ENCODE data around the gene ZMYND15. TPM values are rescaled to one million over a fixed set of nuclear protein-coding genes. Genes with fewer than 3 reads are reported as not detected.

ZMYND15 gene
- polyA plus RNA-seq, 1 donor (not counting 4 experiments of a cell fraction or from before 2014, with no cell fraction given), result 0.25 TPM

DNA sequence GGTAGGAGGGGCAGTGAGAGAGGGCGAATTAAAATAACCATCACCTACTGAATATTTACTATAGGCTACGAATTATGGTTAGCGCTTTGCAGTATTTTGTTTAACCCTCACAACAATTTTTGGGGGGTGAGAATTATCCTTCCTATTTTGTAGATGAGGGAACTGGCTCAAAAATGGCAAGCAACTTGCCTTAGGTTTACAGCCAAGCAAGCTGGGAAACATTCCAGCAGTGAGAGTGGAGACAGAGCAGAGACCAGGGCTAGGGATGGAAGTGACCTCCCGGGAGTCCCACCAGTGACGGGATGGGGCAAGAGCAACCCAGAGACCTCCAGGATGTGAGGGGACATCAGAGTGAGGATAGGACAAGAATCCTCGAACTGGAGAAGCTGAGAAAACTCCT is 46.9 kb downstream of the ZMYND15 start:
- H3K36me3 ChIP-seq (ENCODE audit: control insufficient read depth in 2 of 2, extremely low read depth in 1 of 2, insufficient read depth in 2 of 2, low read length in 2 of 2), result no peaks in the 10 kb centered on the region
- no peak for DNase-seq (ENCODE audit: low read depth, low spot score)
- peak overlapping the region; percentile 68 for H3K4me2 ChIP-seq (ENCODE audit: control insufficient read depth, extremely low read depth, insufficient read depth, low read depth, low read length)
- no peaks in the 10 kb centered on the region for H3K9me1 ChIP-seq (ENCODE audit: control insufficient read depth, extremely low read depth, insufficient read depth, low read length)
- FAIRE-seq, result no peak
- H3K9ac ChIP-seq (ENCODE audit: control insufficient read depth, extremely low read depth, insufficient read depth, low read length), result no peak overlapping the region
- H3K9me3 ChIP-seq (ENCODE audit: control insufficient read depth, low read depth, low read length), result no peaks in the 10 kb centered on the region
- H3K27ac ChIP-seq (ENCODE audit: control insufficient read depth, insufficient read depth, low read length), result no peak overlapping the region
- H3K27me3 ChIP-seq (ENCODE audit: control insufficient read depth, extremely low read depth, insufficient read depth, low read length), result peaks cover 21% of the 10 kb centered on the region
- peaks cover 6% of the 10 kb centered on the region for H3K79me2 ChIP-seq (ENCODE audit: control insufficient read depth, insufficient read depth, low read length)
- TF ChIP-seq EZH2 (IDR thresholded peaks at IDR 0.05; ENCODE audit: low read length), result no peak
- TF ChIP-seq CTCF (optimal IDR thresholded peaks at IDR 0.05 in 1 of 3, IDR thresholded peaks at IDR 0.05 in 1 of 3, conservative IDR thresholded peaks at IDR 0.05 in 1 of 3; ENCODE audit: extremely low read depth in 1 of 3, insufficient read depth in 2 of 3, low read length in 3 of 3), result no peak
- dilution Hi-C loops (cut with MboI; ENCODE audit: extremely low pct_ligation_motif_present, low sequenced_read_pairs), result no loop called here
- H2AFZ ChIP-seq (ENCODE audit: control insufficient read depth, low read length), result no peak overlapping the region
- H3K4me1 ChIP-seq (ENCODE audit: control insufficient read depth, extremely low read depth, insufficient read depth, low read length), result peaks cover 25% of the 10 kb centered on the region
- no peaks in the 10 kb centered on the region for H4K20me1 ChIP-seq (ENCODE audit: control insufficient read depth, extremely low read depth, insufficient read depth, low read length)
- no peak overlapping the region for H3K4me3 ChIP-seq (ENCODE audit: control insufficient read depth in 2 of 3, extremely low read depth in 1 of 3, insufficient read depth in 2 of 3, low read depth in 1 of 3, low read length in 3 of 3)

- Histone ChIP-seq H4K20me1 (ENCODE audit: control insufficient read depth, extremely low read depth, insufficient read depth, low read length) (no peaks in the 10 kb centered on the region), H3K27ac (ENCODE audit: control insufficient read depth, insufficient read depth, low read length) (no peak overlapping the region), H3K79me2 (ENCODE audit: control insufficient read depth, insufficient read depth, low read length) (peaks cover 6% of the 10 kb centered on the region), H2AFZ (ENCODE audit: control insufficient read depth, low read length) (peak overlapping the region; percentile 62), H3K9ac (ENCODE audit: control insufficient read depth, extremely low read depth, insufficient read depth, low read length) (peak overlapping the region; percentile 79), H3K4me1 (ENCODE audit: control insufficient read depth, extremely low read depth, insufficient read depth, low read length) (peaks cover 25% of the 10 kb centered on the region), H3K4me2 (ENCODE audit: control insufficient read depth, extremely low read depth, insufficient read depth, low read depth, low read length) (peak overlapping the region; percentile 90), H3K27me3 (ENCODE audit: control insufficient read depth, extremely low read depth, insufficient read depth, low read length) (peaks cover 11% of the 10 kb centered on the region), H3K36me3 (ENCODE audit: control insufficient read depth in 2 of 2, extremely low read depth in 1 of 2, insufficient read depth in 2 of 2, low read length in 2 of 2) (no peaks in the 10 kb centered on the region), H3K9me1 (ENCODE audit: control insufficient read depth, extremely low read depth, insufficient read depth, low read length) (no peaks in the 10 kb centered on the region), H3K4me3 (ENCODE audit: control insufficient read depth in 2 of 3, extremely low read depth in 1 of 3, insufficient read depth in 2 of 3, low read depth in 1 of 3, low read length in 3 of 3) (peak overlapping the region; percentile 57 to 82 (median 68)), H3K9me3 (ENCODE audit: control insufficient read depth, low read depth, low read length) (no peaks in the 10 kb centered on the region)
- dilution Hi-C loops (cut with MboI; ENCODE audit: extremely low pct_ligation_motif_present, low sequenced_read_pairs), result no loop called here
- DNase-seq (ENCODE audit: low read depth, low spot score) (no peak), FAIRE-seq (no peak)
- no peak for TF ChIP-seq EZH2 (IDR thresholded peaks at IDR 0.05; ENCODE audit: low read length)
- peak in 1 of 3 experiments; percentile 11 for TF ChIP-seq CTCF (optimal IDR thresholded peaks at IDR 0.05 in 1 of 3, IDR thresholded peaks at IDR 0.05 in 1 of 3, conservative IDR thresholded peaks at IDR 0.05 in 1 of 3; ENCODE audit: extremely low read depth in 1 of 3, insufficient read depth in 2 of 3, low read length in 3 of 3)
These were observed 48.6 kb downstream of the ZMYND15 start for GRCh38 chr17:4788159-4788806.

Measured in keratinocyte (primary cell).